ENCODE measurements around the gene GALNT11. TPM values are rescaled to one million over a fixed set of nuclear protein-coding genes. Genes with fewer than 3 reads are reported as not detected.
"Not testable (repeated sequence)": the region's sequence is repeated elsewhere in the genome, so short reads cannot be mapped to it uniquely, and the experiment has no call there.

The GALNT11 gene
- total and polyA plus RNA-seq, 11 donors, result 10.6 to 28.8 (median 22.0) TPM

- no peak for ATAC-seq
- intact Hi-C loops (cut with DNase I), result no loop called here
- H3K9me3 ChIP-seq, result peaks cover 0 to 5% (median 0%) of the 10 kb centered on the region in 12 donors
- no peaks in the 10 kb centered on the region for H3K36me3 ChIP-seq
- TF ChIP-seq POLR2A (IDR thresholded peaks at IDR 0.05) (no peak), CTCF (IDR thresholded peaks at IDR 0.05) (no peak)
- DNase-seq, result no peak
- no peaks in the 10 kb centered on the region for H3K4me1 ChIP-seq
- no peaks in the 10 kb centered on the region for H3K27me3 ChIP-seq
- H3K27ac ChIP-seq, result no peak overlapping the region
- no peak overlapping the region for H3K4me3 ChIP-seq
- 90 to 98% (median 95%) methylated on average over 3 of the region's 3 CpGs for WGBS, 4 donors
Measured at GRCh38 chr7:152016947-152017346, 8.5 kb upstream of the GALNT11 start.

GRCh38 chr7:152017683-152018082, 7.8 kb upstream of the GALNT11 start:
- H3K4me3 ChIP-seq; H3K36me3 ChIP-seq; DNase-seq; intact Hi-C loops (cut with DNase I); H3K27me3 ChIP-seq; H3K4me1 ChIP-seq; ATAC-seq; H3K27ac ChIP-seq; H3K9me3 ChIP-seq: not testable (repeated sequence)
- WGBS, 4 donors, result 86 to 91% (median 90%) methylated on average over 6 of the region's 6 CpGs

GRCh38 chr7:152021740-152022139, 3.7 kb upstream of the GALNT11 start:
- WGBS, 4 donors, result 71 to 85% (median 80%) methylated on average over 10 of the region's 10 CpGs
- intact Hi-C loops (cut with DNase I), result not testable (repeated sequence)

GRCh38 chr7:152025937-152026890, 740 bp downstream of the GALNT11 start:
- Histone ChIP-seq H3K4me3 (peak overlapping the region; percentile 48 to 98 (median 84)), H3K4me1 (peaks cover 5 to 30% (median 12%) of the 10 kb centered on the region in 12 donors), H3K27ac (peak overlapping the region in 11 of 12 donors; percentile 66 to 91 (median 84)), H3K36me3 (peaks cover 0 to 15% (median 0%) of the 10 kb centered on the region in 9 donors), H3K9me3 (no peaks in the 10 kb centered on the region), H3K27me3 (no peaks in the 10 kb centered on the region)
- peak in 5 of 12 donors; percentile 2 to 19 (median 8) for TF ChIP-seq CTCF (IDR thresholded peaks at IDR 0.05)
- TF ChIP-seq POLR2A (IDR thresholded peaks at IDR 0.05), result no peak
- DNase-seq (no peak), ATAC-seq (no peak)
- intact Hi-C loops (cut with DNase I), result no loop called here
- WGBS, 4 donors, result 13 to 27% (median 19%) methylated on average over 18 to 41 of the region's 41 CpGs

More at GRCh38 chr7:152021740-152022139, 3.7 kb upstream of the GALNT11 start:
- not testable (repeated sequence) for H3K27ac ChIP-seq, DNase-seq, ATAC-seq, H3K36me3 ChIP-seq, H3K27me3 ChIP-seq, H3K4me3 ChIP-seq, H3K9me3 ChIP-seq
- peaks cover 5 to 10% (median 8%) of the 10 kb centered on the region in 12 donors for H3K4me1 ChIP-seq

- H3K9me3 ChIP-seq; ATAC-seq; intact Hi-C loops (cut with DNase I); DNase-seq; H3K4me3 ChIP-seq; H3K27me3 ChIP-seq; H3K27ac ChIP-seq: not testable (repeated sequence)
- 96 to 99% (median 97%) methylated on average over 20 of the region's 20 CpGs for WGBS, 4 donors
- peaks cover 0 to 15% (median 0%) of the 10 kb centered on the region in 9 donors for H3K36me3 ChIP-seq
- peaks cover 5 to 32% (median 12%) of the 10 kb centered on the region in 12 donors for H3K4me1 ChIP-seq
Measured at GRCh38 chr7:152027491-152028365, 2.3 kb downstream of the GALNT11 start.

All from heart left ventricle (tissue), 16 donors.